ENCODE results near the gene POLR2C. TPM values are rescaled to one million over a fixed set of nuclear protein-coding genes. Genes with fewer than 3 reads are reported as not detected.

Gene POLR2C
- polyA plus RNA-seq, 1 experiment, result 143 TPM

- no peak for TF ChIP-seq CTCF (IDR thresholded peaks at IDR 0.05; ENCODE audit: low read depth, low read length)
- H3K9me3 ChIP-seq (ENCODE audit: control insufficient read depth, insufficient read depth, low read length), result no peaks in the 10 kb centered on the region; the same call in 1 of the 2 replicates
- no peak overlapping the region for H3K4me3 ChIP-seq (ENCODE audit: low read depth, low read length)
- H3K27ac ChIP-seq (ENCODE audit: low read depth, low read length), result no peak overlapping the region
- DNase-seq (ENCODE audit: low read depth, low spot score), result no peak
- H3K27me3 ChIP-seq (ENCODE audit: control insufficient read depth, insufficient read depth, low read length), result no peaks in the 10 kb centered on the region
- ChIA-PET POLR2A (no interaction called here), CTCF (interaction anchor here (1.0 to 1.4 kb wide), 3 partner anchors 21 to 36 kb away, joined by 5 to 7 read pairs (median 6); partner anchors contain the start of gene POLR2C)
These were observed 21.4 kb downstream of the POLR2C start for GRCh38 chr16:57483725-57484514.

- peaks cover 4% of the 10 kb centered on the region for H3K27me3 ChIP-seq (ENCODE audit: control insufficient read depth, insufficient read depth, low read length)
- ChIA-PET POLR2A (no interaction called here), CTCF (interaction anchor here (1.1 kb wide), 1 partner anchor 22 kb away, joined by 7 read pairs; the partner anchor contains the start of gene POLR2C)
- TF ChIP-seq CTCF (IDR thresholded peaks at IDR 0.05; ENCODE audit: low read depth, low read length), result no peak
- H3K9me3 ChIP-seq (ENCODE audit: control insufficient read depth, insufficient read depth, low read length), result peaks cover 4% of the 10 kb centered on the region
- no peak overlapping the region for H3K27ac ChIP-seq (ENCODE audit: low read depth, low read length)
- H3K4me3 ChIP-seq (ENCODE audit: low read depth, low read length), result no peak overlapping the region
- no peak for DNase-seq (ENCODE audit: low read depth, low spot score)
These were observed 22.1 kb downstream of the POLR2C start for GRCh38 chr16:57484515-57485005.

GRCh38 chr16:57485091-57485915, 22.8 kb downstream of the POLR2C start:
- Histone ChIP-seq H3K27me3 (ENCODE audit: control insufficient read depth, insufficient read depth, low read length) (peaks cover 7% of the 10 kb centered on the region), H3K9me3 (ENCODE audit: control insufficient read depth, insufficient read depth, low read length) (peaks cover 4% of the 10 kb centered on the region), H3K27ac (ENCODE audit: low read depth, low read length) (no peak overlapping the region), H3K4me3 (ENCODE audit: low read depth, low read length) (peak overlapping the region; percentile 76)
- no peak for TF ChIP-seq CTCF (IDR thresholded peaks at IDR 0.05; ENCODE audit: low read depth, low read length)
- ChIA-PET POLR2A (no interaction called here), CTCF (interaction anchor here (1.1 to 1.5 kb wide), 2 partner anchors 23 kb away, joined by 6 to 7 read pairs; partner anchors contain the start of gene POLR2C)
- DNase-seq (ENCODE audit: low read depth, low spot score), result no peak

GRCh38 chr16:57485916-57486857, 23.7 kb downstream of the POLR2C start, which contains the start of gene DOK4:
TSS of gene DOK4 (minus strand) at chr16:57486493. CDS start at chr16:57479507, 6,986 bp downstream.
- ChIA-PET POLR2A (no interaction called here), CTCF (interaction anchor here (0.6 to 1.5 kb wide), 3 partner anchors 24 to 163 kb away, joined by 3 to 6 read pairs (median 3); partner anchors contain the start of gene POLR2C)
- H3K9me3 ChIP-seq (ENCODE audit: control insufficient read depth, insufficient read depth, low read length), result peaks cover 4% of the 10 kb centered on the region; the same call in 1 of the 2 replicates
- no peak within 1 kb of the TSS for H3K27ac ChIP-seq (ENCODE audit: low read depth, low read length)
- peak within 1 kb of the TSS; percentile 76 for H3K4me3 ChIP-seq (ENCODE audit: low read depth, low read length)
- H3K27me3 ChIP-seq (ENCODE audit: control insufficient read depth, insufficient read depth, low read length), result peaks cover 7% of the 10 kb centered on the region
- no peak for DNase-seq (ENCODE audit: low read depth, low spot score)
- no peak for TF ChIP-seq CTCF (IDR thresholded peaks at IDR 0.05; ENCODE audit: low read depth, low read length)

Data from AG04450 (cell line).